HFFc6 (cell line): ENCODE data around the gene FMNL2. TPM values are rescaled to one million over a fixed set of nuclear protein-coding genes. Genes with fewer than 3 reads are reported as not detected.

Experiments used
- DNase-seq: peaks from one replicate; pipeline ENCODE4 v3.0.0-alpha.2; 2018
- H3K27ac Mint-ChIP-seq: 2 replicates; pipeline ENCODE4 v1.8.0; 2020; ENCODE audit warnings: mild to moderate bottlenecking, mixed read lengths
- H3K27me3 Mint-ChIP-seq: 2 replicates; pipeline ENCODE4 v1.8.0; 2021; ENCODE audit warnings: mild to moderate bottlenecking, moderate library complexity, mixed read lengths; ENCODE audit not compliant: insufficient read depth
- H3K36me3 Mint-ChIP-seq: 2 replicates; pipeline ENCODE4 v1.8.0; 2021; ENCODE audit warnings: low read depth, mixed read lengths
- H3K4me1 Mint-ChIP-seq: 2 replicates; pipeline ENCODE4 v1.8.0; 2020; ENCODE audit warnings: low read depth, mixed read lengths
- H3K4me3 Mint-ChIP-seq: 2 replicates; pipeline ENCODE4 v1.8.0; 2020; ENCODE audit warnings: mild to moderate bottlenecking, moderate library complexity, mixed read lengths
- H3K9me3 Mint-ChIP-seq: 2 replicates; pipeline ENCODE4 v1.8.0; 2020; ENCODE audit warnings: mild to moderate bottlenecking, mixed read lengths
- total RNA-seq, 6 experiments: library from RNA; stranded (reverse); fragmentation: NEBNext Ultra II Directional; extraction: Animal tissue kit (Norgen Biotek cat#: 25700); gene quantifications; 2 replicates in 1 of 6; 3 replicates in 5 of 6; pipeline ENCODE4 v1.2.3, GENCODE V29; 2021
- TF ChIP-seq, protein P1 (sequence below): fragments of 200-600 bp; sonication (generic); IDR thresholded peaks from 2 replicates; pipeline ENCODE4 v1.5.0; 2021; ENCODE audit warnings: antibody characterized with exemption, mild to moderate bottlenecking

Gene FMNL2
- total RNA-seq, 6 experiments from 2014 or later = 13.7 to 20.9 (median 16.0) TPM

DNA sequence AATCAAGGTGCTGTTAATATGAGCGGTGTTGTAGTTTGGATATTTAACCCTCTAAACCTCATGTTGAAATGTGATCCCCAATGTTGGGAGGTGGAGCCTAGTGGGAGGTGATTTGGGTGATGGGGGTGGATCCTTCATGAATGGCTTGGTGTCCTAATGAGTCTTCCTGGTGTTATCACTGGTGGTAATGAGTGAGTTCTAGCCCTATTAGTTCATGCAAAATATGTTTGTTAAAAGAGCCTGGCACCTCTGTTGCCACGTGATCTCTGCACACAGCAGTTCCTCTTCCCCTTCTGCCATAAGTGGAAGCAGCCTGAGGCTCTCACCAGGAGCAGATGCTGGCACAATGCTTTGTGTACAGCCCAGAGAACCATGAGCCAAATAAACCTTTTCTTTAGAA, 158.4 kb downstream of the FMNL2 start:
- TF ChIP-seq, protein P1, sequence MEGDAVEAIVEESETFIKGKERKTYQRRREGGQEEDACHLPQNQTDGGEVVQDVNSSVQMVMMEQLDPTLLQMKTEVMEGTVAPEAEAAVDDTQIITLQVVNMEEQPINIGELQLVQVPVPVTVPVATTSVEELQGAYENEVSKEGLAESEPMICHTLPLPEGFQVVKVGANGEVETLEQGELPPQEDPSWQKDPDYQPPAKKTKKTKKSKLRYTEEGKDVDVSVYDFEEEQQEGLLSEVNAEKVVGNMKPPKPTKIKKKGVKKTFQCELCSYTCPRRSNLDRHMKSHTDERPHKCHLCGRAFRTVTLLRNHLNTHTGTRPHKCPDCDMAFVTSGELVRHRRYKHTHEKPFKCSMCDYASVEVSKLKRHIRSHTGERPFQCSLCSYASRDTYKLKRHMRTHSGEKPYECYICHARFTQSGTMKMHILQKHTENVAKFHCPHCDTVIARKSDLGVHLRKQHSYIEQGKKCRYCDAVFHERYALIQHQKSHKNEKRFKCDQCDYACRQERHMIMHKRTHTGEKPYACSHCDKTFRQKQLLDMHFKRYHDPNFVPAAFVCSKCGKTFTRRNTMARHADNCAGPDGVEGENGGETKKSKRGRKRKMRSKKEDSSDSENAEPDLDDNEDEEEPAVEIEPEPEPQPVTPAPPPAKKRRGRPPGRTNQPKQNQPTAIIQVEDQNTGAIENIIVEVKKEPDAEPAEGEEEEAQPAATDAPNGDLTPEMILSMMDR = no peak
- no peak for DNase-seq
- Mint-ChIP-seq H3K4me1 (peaks cover 64% of the 10 kb centered on the region), H3K36me3 (no peaks in the 10 kb centered on the region), H3K9me3 (no peaks in the 10 kb centered on the region), H3K27me3 (no peaks in the 10 kb centered on the region), H3K27ac (no peak overlapping the region), H3K4me3 (no peak overlapping the region)

DNA sequence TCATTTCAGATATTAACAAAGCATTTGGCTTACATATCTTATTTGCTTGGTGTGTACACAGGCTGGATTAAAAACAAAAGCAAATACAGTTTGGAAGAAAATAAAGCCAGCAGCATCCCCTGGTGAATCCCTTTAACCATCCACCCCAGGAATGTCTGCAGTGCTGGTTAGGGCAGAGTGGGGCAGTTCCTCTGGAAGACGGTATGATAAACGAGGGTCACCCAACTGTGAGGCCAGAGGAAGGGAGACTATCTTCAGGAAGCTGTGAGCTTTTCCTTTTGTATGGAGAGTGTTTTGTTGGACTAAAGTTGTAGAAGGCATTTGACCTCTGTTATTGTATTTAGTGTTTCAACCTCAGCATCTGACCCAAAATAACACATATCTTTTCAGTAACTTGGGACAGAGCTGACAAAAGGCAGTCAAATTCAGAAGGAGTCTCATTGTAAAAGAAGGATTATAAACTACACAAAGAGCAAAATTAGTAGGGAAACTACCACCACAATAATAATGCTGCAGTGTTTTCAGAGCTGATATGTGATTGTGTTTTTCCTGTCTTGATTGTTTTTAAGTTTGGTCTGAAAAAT, 159.1 kb downstream of the FMNL2 start:
- Mint-ChIP-seq H3K27me3 (no peaks in the 10 kb centered on the region), H3K9me3 (no peaks in the 10 kb centered on the region), H3K27ac (no peak overlapping the region), H3K36me3 (no peaks in the 10 kb centered on the region), H3K4me3 (no peak overlapping the region), H3K4me1 (peaks cover 70% of the 10 kb centered on the region)
- DNase-seq = no peak
- TF ChIP-seq, protein P1 = no peak

DNA sequence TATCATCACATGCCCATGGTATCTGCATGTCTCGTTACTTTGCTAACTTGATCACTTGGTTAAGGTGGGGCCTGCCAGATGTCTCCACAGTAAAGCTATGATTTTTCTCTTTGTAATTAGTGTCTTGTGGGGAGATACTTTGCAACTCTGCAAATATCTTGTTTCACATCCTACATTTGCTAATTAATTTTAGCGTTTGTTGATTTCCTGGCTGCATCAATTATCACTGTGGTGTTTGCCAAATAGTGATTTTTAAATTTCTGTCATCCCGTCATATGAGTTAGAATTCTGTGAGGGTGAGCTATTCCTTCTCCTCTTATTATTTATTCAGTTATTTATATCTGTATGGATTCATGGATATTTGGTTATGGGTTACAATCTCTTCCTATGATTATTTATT, 161.4 kb downstream of the FMNL2 start:
- Mint-ChIP-seq H3K9me3 (no peaks in the 10 kb centered on the region), H3K36me3 (no peaks in the 10 kb centered on the region), H3K4me3 (no peak overlapping the region), H3K4me1 (peaks cover 67% of the 10 kb centered on the region), H3K27ac (no peak overlapping the region), H3K27me3 (no peaks in the 10 kb centered on the region)
- TF ChIP-seq, protein P1 = no peak
- DNase-seq = no peak

DNA sequence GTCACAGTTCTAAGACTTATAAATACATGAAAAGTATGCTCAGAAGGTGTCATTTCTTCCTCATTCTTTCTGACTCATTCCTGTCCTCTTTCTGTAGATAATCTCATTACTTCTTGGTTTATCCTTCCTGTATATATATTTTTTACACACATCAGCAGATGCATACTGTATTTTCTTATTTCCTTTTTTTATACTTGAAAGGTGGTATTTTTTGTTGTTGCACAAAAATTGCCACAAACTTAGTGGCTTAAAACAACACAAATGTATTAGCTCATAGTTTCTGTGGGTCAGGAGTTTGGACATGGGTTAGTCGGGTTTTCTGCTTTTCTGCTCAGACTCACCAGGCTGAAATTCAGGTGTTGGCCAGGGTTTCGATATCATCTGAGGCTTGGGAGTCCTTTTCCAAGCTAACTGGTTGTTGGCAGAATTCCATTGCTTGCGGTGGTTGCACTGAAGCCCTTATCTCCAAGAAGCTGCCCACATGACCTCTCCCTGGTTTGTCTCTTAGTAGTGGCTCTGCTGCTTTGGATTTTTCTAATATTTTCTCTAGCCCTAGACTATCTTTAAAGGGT, 162.6 kb downstream of the FMNL2 start:
- H3K4me1 Mint-ChIP-seq = peaks cover 59% of the 10 kb centered on the region
- H3K36me3 Mint-ChIP-seq = no peaks in the 10 kb centered on the region
- no peaks in the 10 kb centered on the region for H3K9me3 Mint-ChIP-seq
- H3K27ac Mint-ChIP-seq = no peak overlapping the region; the same call in 1 of the 2 replicates
- no peak for DNase-seq
- TF ChIP-seq, protein P1 = no peak
- H3K4me3 Mint-ChIP-seq = no peak overlapping the region
- H3K27me3 Mint-ChIP-seq = no peaks in the 10 kb centered on the region

DNA sequence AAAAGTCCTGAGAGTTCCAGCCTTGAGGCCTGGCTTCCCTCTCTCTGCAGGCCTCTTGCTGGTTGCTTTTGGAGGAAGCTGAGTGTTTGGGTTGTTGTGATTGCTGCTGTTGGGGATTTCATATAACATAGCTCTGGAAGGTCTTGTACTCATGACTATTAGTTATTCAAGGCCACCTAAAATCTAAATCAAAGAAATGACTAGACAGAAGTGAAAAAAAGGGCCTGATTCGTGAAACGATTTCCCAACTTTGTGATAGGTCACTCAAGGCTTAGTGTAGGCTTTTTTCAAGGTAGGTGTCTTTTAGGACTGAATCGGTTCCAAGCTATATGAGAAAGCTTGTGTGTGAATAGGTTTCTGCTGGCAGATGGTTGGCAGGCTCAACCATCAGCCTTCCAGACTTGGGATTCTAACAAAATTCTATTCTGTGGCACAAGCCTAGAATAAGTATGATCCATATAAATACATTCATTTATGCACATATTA, 164.4 kb downstream of the FMNL2 start:
- DNase-seq = no peak
- H3K27ac Mint-ChIP-seq = peak overlapping the region; percentile 57; the same call in 1 of the 2 replicates
- peak overlapping the region; percentile 33; the same call in 1 of the 2 replicates for H3K4me3 Mint-ChIP-seq
- TF ChIP-seq, protein P1 = no peak
- no peaks in the 10 kb centered on the region for H3K36me3 Mint-ChIP-seq
- peaks cover 55% of the 10 kb centered on the region for H3K4me1 Mint-ChIP-seq
- no peaks in the 10 kb centered on the region for H3K27me3 Mint-ChIP-seq
- H3K9me3 Mint-ChIP-seq = no peaks in the 10 kb centered on the region
